HepG2 (cell line): ENCODE data around the gene LDAH. TPM values are rescaled to one million over a fixed set of nuclear protein-coding genes. Genes with fewer than 3 reads are reported as not detected.

Experiments
- ARHGAP35 ChIP-seq: sonication (generic); formaldehyde crosslinking; IDR thresholded peaks from 2 replicates; pipeline ENCODE4 v1.9.0; 2022; ENCODE audit warnings: mild to moderate bottlenecking, inconsistent platforms, moderate library complexity, missing genetic modification reagents, borderline replicate concordance
- CCAR2 ChIP-seq: fragments of 200-400 bp; formaldehyde crosslinking; optimal IDR thresholded peaks from 2 replicates; pipeline ENCODE3; 2018; ENCODE audit warnings: low read depth, mild to moderate bottlenecking, low read length, moderate library complexity
- GLMP ChIP-seq: sonication (generic); formaldehyde crosslinking; IDR thresholded peaks from 2 replicates; pipeline ENCODE4 v1.9.0; 2021; ENCODE audit warnings: missing genetic modification reagents, mild to moderate bottlenecking, borderline replicate concordance
- GZF1 ChIP-seq: sonication (generic); formaldehyde crosslinking; IDR thresholded peaks from 2 replicates; pipeline ENCODE4 v1.5.1; 2020; ENCODE audit warnings: mild to moderate bottlenecking, missing genetic modification reagents
- HNRNPUL1 ChIP-seq: fragments of 200-400 bp; formaldehyde crosslinking; IDR thresholded peaks from 2 replicates; pipeline ENCODE4 v1.6.1; 2017; ENCODE audit warnings: low read depth, mild to moderate bottlenecking, low read length, moderate library complexity
- KDM3A ChIP-seq: IDR thresholded peaks from 2 replicates; pipeline ENCODE4 v1.6.1; 2018; ENCODE audit warnings: low read depth, missing compliant biosample characterization
- NCOA5 ChIP-seq: sonication (generic); formaldehyde crosslinking; IDR thresholded peaks from 2 replicates; pipeline ENCODE4 v1.4.0; 2020; ENCODE audit warnings: missing genetic modification reagents
- NFIC ChIP-seq: IDR thresholded peaks from 2 replicates; pipeline ENCODE4 v1.6.1; 2012; ENCODE audit warnings: mild to moderate bottlenecking, low read length, inconsistent platforms
- PAXIP1 ChIP-seq: sonication (generic); formaldehyde crosslinking; conservative IDR thresholded peaks from 2 replicates; pipeline ENCODE4 v1.4.0; 2020; ENCODE audit warnings: mild to moderate bottlenecking, missing genetic modification reagents, moderate library complexity
- PHB2 ChIP-seq: fragments of 450-650 bp; IDR thresholded peaks from 2 replicates; pipeline ENCODE4 v1.6.1; 2018; ENCODE audit not compliant: partially characterized antibody
- POLR2A ChIP-seq, 2 experiments: IDR thresholded peaks; 2 replicates each; pipeline ENCODE4 v1.6.1; 2011; ENCODE audit warnings: low read depth in 2 of 2, low read length in 2 of 2, mild to moderate bottlenecking in 1 of 2, moderate library complexity in 1 of 2; ENCODE audit not compliant: insufficient read depth in 1 of 2
- POLR2G ChIP-seq: fragments of 200-400 bp; formaldehyde crosslinking; IDR thresholded peaks from 2 replicates; pipeline ENCODE4 v1.6.1; 2018; ENCODE audit warnings: mild to moderate bottlenecking, low read depth, low read length, moderate library complexity
- RBM22 ChIP-seq: fragments of 200-400 bp; formaldehyde crosslinking; optimal IDR thresholded peaks from 2 replicates; pipeline ENCODE3; 2017; ENCODE audit warnings: mild to moderate bottlenecking, low read length, moderate library complexity
- SP1 ChIP-seq, 2 experiments: fragments of 450-650 bp in 1 of 2; sonication (generic) in 1 of 2; formaldehyde crosslinking in 1 of 2; IDR thresholded peaks; 2 replicates each; pipeline versions ENCODE4 v1.4.0 to v1.6.1; 2016 to 2020; ENCODE audit warnings: missing genetic modification reagents in 1 of 2
- U2AF1 ChIP-seq: fragments of 200-400 bp; formaldehyde crosslinking; optimal IDR thresholded peaks from 2 replicates; pipeline ENCODE3; 2017; ENCODE audit warnings: mild to moderate bottlenecking, low read depth, low read length
- ZBTB21 ChIP-seq: sonication (generic); formaldehyde crosslinking; IDR thresholded peaks from 2 replicates; pipeline ENCODE4 v1.4.0; 2020; ENCODE audit warnings: missing genetic modification reagents
- ZBTB34 ChIP-seq: sonication (generic); formaldehyde crosslinking; IDR thresholded peaks from 2 replicates; pipeline ENCODE4 v1.8.0; 2022; ENCODE audit warnings: mild to moderate bottlenecking, missing genetic modification reagents
- ZC3H4 ChIP-seq: sonication (generic); formaldehyde crosslinking; IDR thresholded peaks from 2 replicates; pipeline ENCODE4 v1.4.0; 2020; ENCODE audit warnings: missing genetic modification reagents, borderline replicate concordance
- ZKSCAN8 ChIP-seq: IDR thresholded peaks from 2 replicates; pipeline ENCODE4 v1.6.1; 2016; ENCODE audit warnings: borderline replicate concordance, missing genetic modification reagents, missing compliant biosample characterization
- polyA plus RNA-seq, 8 experiments: library from polyadenylated mRNA; depleted of rRNA in 3 of 8; stranded (reverse) in 7 of 8; unstranded in 1 of 8; fragments of >200 nt; fragmentation: Illumina TruSeq in 4 of 8; extraction: Trizol in 4 of 8; gene quantifications; 2 replicates each; pipeline versions ENCODE4 v1.2.1 to v1.2.3, GENCODE V29; 2011 to 2016; ENCODE audit warnings: low read depth in 4 of 8, missing spikeins in 1 of 8, mixed read lengths in 1 of 8; ENCODE audit not compliant: insufficient read depth in 1 of 8
- total RNA-seq, 5 experiments: library from RNA; depleted of rRNA; stranded (reverse); fragments of >200 nt; fragmentation: Illumina TruSeq; extraction: Trizol; gene quantifications; 2 replicates each; pipeline ENCODE4 v1.2.3, GENCODE V29; 2016; ENCODE audit warnings: low read depth in 1 of 5
- TF ChIP-seq, protein P1 (sequence below): sonication (generic); formaldehyde crosslinking; IDR thresholded peaks from 2 replicates; pipeline ENCODE4 v1.4.0; 2020; ENCODE audit warnings: missing genetic modification reagents, mild to moderate bottlenecking, borderline replicate concordance

The LDAH gene
- total and polyA plus RNA-seq, 2 of the 13 experiments (the other 11 are each of a cell fraction or from before 2014, with no cell fraction given) = 28.8 to 46.2 TPM

- TF ChIP-seq U2AF1 (no peak), PAXIP1 (CRISPR knock-in tag) (peak; percentile 97), PHB2 (no peak), ZBTB34 (peak; percentile 63; the same call in 1 of the 2 replicates), CCAR2 (peak; percentile 49), POLR2A (IDR thresholded peaks at IDR 0.05; ENCODE audit: insufficient read depth in 1 of 2, low read depth in 2 of 2, low read length in 2 of 2) (peak; percentile 36 to 59; a peak in 2 of 4 replicates), ZKSCAN8 (CRISPR knock-in tag) (peak; percentile 90), NFIC (no peak), ARHGAP35 (no peak; the same call in 1 of the 2 replicates), ZC3H4 (CRISPR knock-in tag) (no peak; the same call in 1 of the 2 replicates), GZF1 (CRISPR knock-in tag) (no peak), KDM3A (CRISPR knock-in tag) (peak; percentile 96; the same call in 1 of the 2 replicates), ZBTB21 (peak; percentile 94), GLMP (no peak), NCOA5 (no peak), SP1 (IDR thresholded peaks at IDR 0.05) (no peak), SP1 (CRISPR knock-in tag; IDR thresholded peaks at IDR 0.05) (peak; percentile 65), POLR2G (peak; percentile 49), RBM22 (peak; percentile 76), HNRNPUL1 (no peak)
- TF ChIP-seq, protein P1, sequence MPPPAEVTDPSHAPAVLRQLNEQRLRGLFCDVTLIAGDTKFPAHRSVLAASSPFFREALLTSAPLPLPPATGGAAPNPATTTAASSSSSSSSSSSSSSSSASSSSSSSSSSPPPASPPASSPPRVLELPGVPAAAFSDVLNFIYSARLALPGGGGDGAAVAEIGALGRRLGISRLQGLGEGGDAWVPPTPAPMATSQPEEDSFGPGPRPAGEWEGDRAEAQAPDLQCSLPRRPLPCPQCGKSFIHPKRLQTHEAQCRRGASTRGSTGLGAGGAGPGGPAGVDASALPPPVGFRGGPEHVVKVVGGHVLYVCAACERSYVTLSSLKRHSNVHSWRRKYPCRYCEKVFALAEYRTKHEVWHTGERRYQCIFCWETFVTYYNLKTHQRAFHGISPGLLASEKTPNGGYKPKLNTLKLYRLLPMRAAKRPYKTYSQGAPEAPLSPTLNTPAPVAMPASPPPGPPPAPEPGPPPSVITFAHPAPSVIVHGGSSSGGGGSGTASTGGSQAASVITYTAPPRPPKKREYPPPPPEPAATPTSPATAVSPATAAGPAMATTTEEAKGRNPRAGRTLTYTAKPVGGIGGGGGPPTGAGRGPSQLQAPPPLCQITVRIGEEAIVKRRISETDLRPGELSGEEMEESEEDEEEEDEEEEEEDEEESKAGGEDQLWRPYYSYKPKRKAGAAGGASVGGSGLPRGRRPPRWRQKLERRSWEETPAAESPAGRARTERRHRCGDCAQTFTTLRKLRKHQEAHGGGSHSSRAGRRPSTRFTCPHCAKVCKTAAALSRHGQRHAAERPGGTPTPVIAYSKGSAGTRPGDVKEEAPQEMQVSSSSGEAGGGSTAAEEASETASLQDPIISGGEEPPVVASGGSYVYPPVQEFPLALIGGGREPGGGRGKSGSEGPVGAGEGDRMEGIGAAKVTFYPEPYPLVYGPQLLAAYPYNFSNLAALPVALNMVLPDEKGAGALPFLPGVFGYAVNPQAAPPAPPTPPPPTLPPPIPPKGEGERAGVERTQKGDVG = peak; percentile 76; the same call in 1 of the 2 replicates
Observed at GRCh38 chr2:20676353-20677215, 146.3 kb downstream of the LDAH start (continued).
